Panc1 (cell line): ENCODE measurements around the gene ZNF189. TPM values are rescaled to one million over a fixed set of nuclear protein-coding genes. Genes with fewer than 3 reads are reported as not detected.

Experiments
- ATAC-seq: fragments of 200-7000 bp; cut with Tn5 transposase; 2 replicates; pipeline ENCODE4 v1.9.1; 2020; ENCODE audit warnings: mild to moderate bottlenecking, moderate library complexity
- BruUV-seq: library from RNA; stranded (reverse); fragments of 400-500 nt; replicated peaks from 2 replicates; lab custom pipeline; 2021; lab: Mats Ljungman, UMichigan
- CTCF ChIA-PET: fragments of 300-600 bp; sonication (Branson Sonifier 250); formaldehyde crosslinking; loops from one replicate; lab custom pipeline; 2022; ENCODE audit warnings: antibody characterized with exemption; lab: Charles Lee
- POLR2A ChIA-PET: fragments of 300-600 bp; sonication (Branson Sonifier 250); formaldehyde crosslinking; loops from one replicate; lab custom pipeline; 2022; ENCODE audit warnings: antibody characterized with exemption; lab: Charles Lee
- DNase-seq: peaks from one replicate; pipeline ENCODE4 v3.0.0-alpha.2; 2010; ENCODE audit warnings: low read depth, low spot score
- H3K27ac ChIP-seq: 2 replicates; pipeline ENCODE4 v1.5.1; 2011; ENCODE audit warnings: mild to moderate bottlenecking, low read length, inconsistent platforms
- H3K27me3 ChIP-seq: fragments of 200-500 bp; sonication (Bioruptor generic); 2 replicates; pipeline ENCODE4 v1.6.0; 2014; ENCODE audit warnings: low read length, inconsistent platforms; ENCODE audit not compliant: control insufficient read depth, insufficient read depth
- H3K36me3 ChIP-seq: fragments of 200-500 bp; sonication (Bioruptor generic); 2 replicates; pipeline ENCODE4 v1.5.1; 2014; ENCODE audit warnings: inconsistent platforms, mild to moderate bottlenecking, low read length, moderate library complexity; ENCODE audit not compliant: control insufficient read depth, insufficient read depth
- H3K4me1 ChIP-seq: 2 replicates; pipeline ENCODE4 v1.5.1; 2011; ENCODE audit warnings: inconsistent platforms, mild to moderate bottlenecking, low read length, moderate library complexity; ENCODE audit not compliant: control insufficient read depth, insufficient read depth
- H3K4me3 ChIP-seq, 2 experiments: 2 replicates each; pipeline ENCODE4 v1.5.1; 2011 to 2012; ENCODE audit warnings: low read depth in 2 of 2, low read length in 2 of 2, mild to moderate bottlenecking in 2 of 2, inconsistent platforms in 1 of 2, moderate library complexity in 1 of 2
- H3K9me3 ChIP-seq: fragments of 200-500 bp; sonication (Bioruptor generic); 2 replicates; pipeline ENCODE4 v1.5.1; 2014; ENCODE audit warnings: low read depth, mild to moderate bottlenecking, inconsistent platforms, low read length, moderate library complexity; ENCODE audit not compliant: control insufficient read depth, insufficient read depth
- CTCF ChIP-seq: fragments of 450-650 bp; IDR thresholded peaks from 2 replicates; pipeline ENCODE4 v1.5.1; 2017; ENCODE audit warnings: mild to moderate bottlenecking
- POLR2AphosphoS5 ChIP-seq: IDR thresholded peaks from 2 replicates; pipeline ENCODE4 v1.6.1; 2012; ENCODE audit warnings: mild to moderate bottlenecking, low read depth, low read length, moderate library complexity
- REST ChIP-seq, 2 experiments: IDR thresholded peaks; 2 replicates each; pipeline ENCODE4 v1.6.1; 2011 to 2012; ENCODE audit warnings: low read depth in 2 of 2, control low read depth in 1 of 2, low read length in 1 of 2, mild to moderate bottlenecking in 1 of 2, moderate library complexity in 1 of 2; ENCODE audit not compliant: insufficient read depth in 1 of 2
- SIN3A ChIP-seq: IDR thresholded peaks from 2 replicates; pipeline ENCODE4 v1.6.1; 2012; ENCODE audit warnings: low read depth, mild to moderate bottlenecking, low read length, moderate library complexity, borderline replicate concordance; ENCODE audit not compliant: insufficient read depth
- TCF7L2 ChIP-seq: IDR thresholded peaks from 2 replicates; pipeline ENCODE4 v1.6.1; 2011; ENCODE audit warnings: mild to moderate bottlenecking, low read depth, low read length, inconsistent platforms
- in situ Hi-C: cut with HindIII; loops from 2 replicates; pipeline ENCODE4 v1.10.0; 2016; ENCODE audit warnings: low sequenced_read_pairs, low pct_unique_long_range_greater_than_20kb
- intact Hi-C: fragments of 100-400 bp; cut with micrococcal nuclease; formaldehyde crosslinking; loops from one replicate; pipeline ENCODE4 v1.10.0; 2022; ENCODE audit not compliant: unreplicated experiment
- total RNA-seq: library from RNA; stranded (reverse); gene quantifications from one replicate; pipeline ENCODE4 v1.2.1, GENCODE V29; 2021; ENCODE audit not compliant: unreplicated experiment

ZNF189 gene
- total RNA-seq, 1 experiment from 2014 or later: 7.0 TPM

GRCh38 chr9:101400120-101400519 lies 1.5 kb downstream of the ZNF189 start:
- Histone ChIP-seq H3K36me3 (peaks cover 13% of the 10 kb centered on the region), H3K27me3 (no peaks in the 10 kb centered on the region), H3K9me3 (peaks cover 43% of the 10 kb centered on the region), H3K4me3 (no peak overlapping the region; a peak in 2 of 4 replicates), H3K27ac (no peak overlapping the region), H3K4me1 (peaks cover 3% of the 10 kb centered on the region; the same call in 1 of the 2 replicates)
- ATAC-seq (no peak), DNase-seq (no peak)
- in situ Hi-C loops (no loop called here), intact Hi-C loops (no loop called here)
- ChIA-PET CTCF (no interaction called here), POLR2A (no interaction called here)
- TF ChIP-seq SIN3A (no peak), POLR2AphosphoS5 (no peak), REST (IDR thresholded peaks at IDR 0.05; ENCODE audit: insufficient read depth in 1 of 2, low read depth in 2 of 2, low read length in 1 of 2) (no peak), CTCF (no peak), TCF7L2 (no peak)
- BruUV-seq: no TSS peak

GRCh38 chr9:101403516-101404285 lies 5.0 kb downstream of the ZNF189 start:
- Histone ChIP-seq H3K4me3 (no peak overlapping the region), H3K36me3 (peaks cover 15% of the 10 kb centered on the region), H3K27me3 (no peaks in the 10 kb centered on the region), H3K9me3 (peaks cover 63% of the 10 kb centered on the region), H3K4me1 (peaks cover 3% of the 10 kb centered on the region; the same call in 1 of the 2 replicates), H3K27ac (no peak overlapping the region)
- in situ Hi-C loops: no loop called here
- intact Hi-C loops: no loop called here
- no TSS peak for BruUV-seq
- ATAC-seq (no peak), DNase-seq (no peak)
- ChIA-PET POLR2A (no interaction called here), CTCF (no interaction called here)
- TF ChIP-seq SIN3A (no peak), POLR2AphosphoS5 (no peak), TCF7L2 (no peak), CTCF (no peak), REST (IDR thresholded peaks at IDR 0.05; ENCODE audit: insufficient read depth in 1 of 2, low read depth in 2 of 2, low read length in 1 of 2) (no peak)
